ENCODE results near the gene TNNT1. TPM values are rescaled to one million over a fixed set of nuclear protein-coding genes. Genes with fewer than 3 reads are reported as not detected.

The TNNT1 gene
- total RNA-seq, 1 donor from 2014 or later = 5.5 TPM

DNA sequence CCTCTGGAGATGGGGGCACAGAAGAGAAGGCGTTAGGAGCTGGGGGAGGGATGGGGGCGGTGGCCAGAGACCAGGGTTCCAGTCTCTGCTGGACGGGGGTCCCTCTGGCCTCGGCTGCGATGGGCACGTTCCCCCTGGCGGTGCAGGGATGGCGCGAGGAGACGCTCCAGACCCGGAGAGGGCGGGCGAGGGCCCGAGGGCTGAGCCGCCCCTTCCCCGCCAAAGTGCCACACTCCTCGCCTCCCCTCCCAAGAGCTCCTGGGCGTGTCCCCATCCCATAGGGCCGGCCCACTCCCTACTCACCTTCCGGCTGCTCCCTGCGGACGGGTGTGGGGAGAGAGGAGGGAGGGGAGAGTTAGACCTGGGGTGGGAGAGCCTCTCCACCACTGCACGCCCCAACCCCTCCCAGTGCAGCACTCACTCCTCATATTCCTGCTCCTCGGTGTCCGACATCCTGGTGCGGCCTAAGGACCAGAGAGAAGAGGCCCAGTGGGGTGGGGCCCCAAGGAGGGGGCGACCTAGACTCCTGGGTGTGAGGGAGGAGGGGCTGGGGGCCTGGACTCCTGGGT is 2.2 kb downstream of the TNNT1 start:
- H3K4me1 Mint-ChIP-seq (ENCODE audit: low read depth) = peaks cover 3% of the 10 kb centered on the region
- TF ChIP-seq, protein P1, sequence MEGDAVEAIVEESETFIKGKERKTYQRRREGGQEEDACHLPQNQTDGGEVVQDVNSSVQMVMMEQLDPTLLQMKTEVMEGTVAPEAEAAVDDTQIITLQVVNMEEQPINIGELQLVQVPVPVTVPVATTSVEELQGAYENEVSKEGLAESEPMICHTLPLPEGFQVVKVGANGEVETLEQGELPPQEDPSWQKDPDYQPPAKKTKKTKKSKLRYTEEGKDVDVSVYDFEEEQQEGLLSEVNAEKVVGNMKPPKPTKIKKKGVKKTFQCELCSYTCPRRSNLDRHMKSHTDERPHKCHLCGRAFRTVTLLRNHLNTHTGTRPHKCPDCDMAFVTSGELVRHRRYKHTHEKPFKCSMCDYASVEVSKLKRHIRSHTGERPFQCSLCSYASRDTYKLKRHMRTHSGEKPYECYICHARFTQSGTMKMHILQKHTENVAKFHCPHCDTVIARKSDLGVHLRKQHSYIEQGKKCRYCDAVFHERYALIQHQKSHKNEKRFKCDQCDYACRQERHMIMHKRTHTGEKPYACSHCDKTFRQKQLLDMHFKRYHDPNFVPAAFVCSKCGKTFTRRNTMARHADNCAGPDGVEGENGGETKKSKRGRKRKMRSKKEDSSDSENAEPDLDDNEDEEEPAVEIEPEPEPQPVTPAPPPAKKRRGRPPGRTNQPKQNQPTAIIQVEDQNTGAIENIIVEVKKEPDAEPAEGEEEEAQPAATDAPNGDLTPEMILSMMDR (IDR thresholded peaks at IDR 0.05; ENCODE audit: unreplicated experiment) = no peak
- H3K9me3 Mint-ChIP-seq (ENCODE audit: low read depth) = no peaks in the 10 kb centered on the region
- no peak for DNase-seq (ENCODE audit: low spot score, unreplicated experiment)
- H3K27me3 Mint-ChIP-seq = peaks cover 65% of the 10 kb centered on the region
- H3K4me3 Mint-ChIP-seq (ENCODE audit: low read depth) = no peak overlapping the region
- H3K36me3 Mint-ChIP-seq (ENCODE audit: insufficient read depth) = peaks cover under 1% of the 10 kb centered on the region
- no peak overlapping the region for H3K27ac Mint-ChIP-seq

DNA sequence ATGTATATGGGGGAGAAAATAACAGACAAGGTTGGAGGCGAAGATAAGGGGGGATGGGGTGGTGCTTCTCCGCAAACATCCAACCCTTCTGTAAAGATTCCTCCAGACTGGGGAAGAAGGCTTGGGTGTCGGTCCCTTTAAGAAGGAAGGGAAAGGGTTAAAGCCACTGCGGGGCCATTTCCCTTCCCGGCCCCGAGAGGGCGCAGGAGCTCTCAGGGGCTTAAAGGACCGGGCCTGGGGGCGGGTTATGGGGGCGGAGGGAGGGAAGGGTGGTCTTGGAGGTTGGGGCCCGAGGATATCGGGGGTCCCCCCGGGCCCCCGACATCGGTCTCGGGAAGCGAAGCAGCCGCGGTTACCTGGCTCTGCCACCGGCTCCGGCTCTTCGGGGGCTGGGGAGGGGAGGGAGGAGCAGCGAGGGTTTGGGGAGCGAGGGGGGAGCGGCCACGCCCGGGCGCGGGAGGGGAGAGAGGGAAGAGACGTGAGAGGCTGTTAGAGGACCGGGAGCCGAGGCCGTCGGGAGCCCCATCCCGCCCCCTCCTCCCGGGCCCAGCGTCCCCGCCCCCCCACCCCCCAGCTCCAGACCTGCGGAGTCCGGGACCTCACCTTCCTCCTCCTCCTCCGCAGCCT is 2.8 kb downstream of the TNNT1 start:
- no peak for DNase-seq (ENCODE audit: low spot score, unreplicated experiment)
- no peak overlapping the region for H3K4me3 Mint-ChIP-seq (ENCODE audit: low read depth)
- no peak overlapping the region for H3K27ac Mint-ChIP-seq
- H3K27me3 Mint-ChIP-seq = peaks cover 63% of the 10 kb centered on the region
- H3K36me3 Mint-ChIP-seq (ENCODE audit: insufficient read depth) = no peaks in the 10 kb centered on the region
- no peaks in the 10 kb centered on the region for H3K9me3 Mint-ChIP-seq (ENCODE audit: low read depth)
- H3K4me1 Mint-ChIP-seq (ENCODE audit: low read depth) = peaks cover 4% of the 10 kb centered on the region
- TF ChIP-seq, protein P1 (IDR thresholded peaks at IDR 0.05; ENCODE audit: unreplicated experiment) = peak; percentile 55

DNA sequence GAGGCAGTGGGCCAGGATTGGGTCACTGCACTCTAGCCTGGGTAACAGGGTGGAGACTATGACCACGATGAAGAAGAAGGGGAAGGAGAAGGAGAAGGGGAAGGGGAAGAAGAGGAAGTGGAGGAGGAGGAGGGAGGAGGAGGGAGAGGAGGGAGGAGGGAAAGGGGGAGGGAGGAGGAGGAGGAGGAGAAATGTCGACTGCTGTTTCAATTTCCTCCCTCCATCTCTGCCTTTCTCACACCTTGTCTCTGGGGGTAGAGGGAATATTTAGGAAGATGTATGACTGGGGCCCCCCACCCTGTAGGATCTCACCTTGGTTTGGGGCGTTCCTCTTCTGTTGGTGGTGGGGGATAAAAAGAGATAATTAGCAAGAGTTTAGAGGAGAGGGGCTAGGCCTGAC is 3.8 kb downstream of the TNNT1 start:
- Mint-ChIP-seq H3K9me3 (ENCODE audit: low read depth) (no peaks in the 10 kb centered on the region), H3K27ac (no peak overlapping the region), H3K27me3 (peaks cover 61% of the 10 kb centered on the region), H3K4me3 (ENCODE audit: low read depth) (no peak overlapping the region), H3K36me3 (ENCODE audit: insufficient read depth) (no peaks in the 10 kb centered on the region), H3K4me1 (ENCODE audit: low read depth) (peaks cover 5% of the 10 kb centered on the region)
- TF ChIP-seq, protein P1 (IDR thresholded peaks at IDR 0.05; ENCODE audit: unreplicated experiment) = no peak
- no peak for DNase-seq (ENCODE audit: low spot score, unreplicated experiment)

DNA sequence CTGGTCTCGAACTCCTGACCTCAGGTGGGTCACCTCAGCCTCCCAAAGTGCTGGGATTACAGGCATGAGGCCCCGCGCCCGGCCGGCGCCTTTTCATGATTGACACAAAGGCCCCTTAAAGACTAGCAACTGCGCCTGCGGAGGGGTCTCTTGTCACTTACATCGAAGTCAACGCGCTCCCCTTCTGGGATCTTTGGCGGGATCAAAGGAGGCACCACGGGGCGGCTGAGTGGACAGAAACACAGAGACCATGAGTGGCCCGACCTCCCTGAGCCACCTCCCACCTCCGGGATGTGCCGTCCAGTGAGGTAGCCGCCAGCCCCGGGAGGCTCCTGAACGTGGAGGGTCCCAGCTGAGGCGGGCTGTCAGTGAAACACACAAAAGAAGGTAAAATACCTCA is 7.3 kb downstream of the TNNT1 start:
- DNase-seq (ENCODE audit: low spot score, unreplicated experiment) = no peak
- peaks cover 2% of the 10 kb centered on the region for H3K4me1 Mint-ChIP-seq (ENCODE audit: low read depth)
- TF ChIP-seq, protein P1 (IDR thresholded peaks at IDR 0.05; ENCODE audit: unreplicated experiment) = no peak
- H3K9me3 Mint-ChIP-seq (ENCODE audit: low read depth) = no peaks in the 10 kb centered on the region
- no peak overlapping the region for H3K4me3 Mint-ChIP-seq (ENCODE audit: low read depth)
- no peak overlapping the region for H3K27ac Mint-ChIP-seq
- H3K27me3 Mint-ChIP-seq = peaks cover 38% of the 10 kb centered on the region
- no peaks in the 10 kb centered on the region for H3K36me3 Mint-ChIP-seq (ENCODE audit: insufficient read depth)

DNA sequence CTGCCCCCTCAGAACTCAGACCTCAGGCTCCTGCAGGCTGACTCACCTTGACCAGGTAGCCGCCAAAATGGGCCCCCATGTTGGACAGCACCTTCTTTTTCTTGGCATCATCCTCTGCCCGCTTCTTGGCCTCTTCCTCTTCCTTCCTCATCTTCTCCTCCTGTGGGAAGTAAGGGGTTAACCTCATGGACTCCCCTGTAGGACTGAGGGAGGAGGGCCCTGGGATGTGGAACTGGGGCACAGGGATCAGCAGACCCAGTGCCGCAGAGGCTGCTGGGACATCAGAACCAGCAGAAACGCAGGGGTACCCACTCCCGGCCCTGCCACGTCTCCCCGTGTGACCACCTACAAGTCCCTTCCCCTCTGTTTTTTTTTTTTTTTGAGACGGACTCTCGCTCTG is 11.1 kb downstream of the TNNT1 start:
- Mint-ChIP-seq H3K4me1 (ENCODE audit: low read depth) (peaks cover 2% of the 10 kb centered on the region), H3K9me3 (ENCODE audit: low read depth) (no peaks in the 10 kb centered on the region), H3K27me3 (peaks cover 12% of the 10 kb centered on the region), H3K36me3 (ENCODE audit: insufficient read depth) (no peaks in the 10 kb centered on the region), H3K27ac (no peak overlapping the region), H3K4me3 (ENCODE audit: low read depth) (no peak overlapping the region)
- TF ChIP-seq, protein P1 (IDR thresholded peaks at IDR 0.05; ENCODE audit: unreplicated experiment) = no peak
- no peak for DNase-seq (ENCODE audit: low spot score, unreplicated experiment)

Data from progenitor cell of endocrine pancreas (in vitro differentiated cells).